ENCODE data around the gene CRHR1.

The CRHR1 gene

DNA sequence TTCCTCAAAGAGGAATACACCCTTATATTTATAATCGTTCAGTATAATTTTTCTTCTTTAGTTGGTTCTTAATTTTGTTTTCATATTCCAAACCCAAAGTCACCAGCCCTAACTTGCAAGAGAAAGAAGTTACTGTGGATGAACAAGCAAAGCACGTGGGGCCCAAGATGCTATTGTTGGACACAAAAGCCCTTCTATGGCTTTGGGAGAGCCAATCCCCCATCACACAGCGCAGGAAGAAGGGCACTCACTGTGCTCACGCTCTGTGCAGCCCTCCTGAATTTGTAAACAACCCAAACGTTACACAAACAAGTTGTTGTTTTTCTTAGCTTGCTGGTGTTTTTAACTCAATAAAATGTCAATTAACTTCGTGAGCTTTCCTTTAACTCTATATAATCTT is 83.1 kb downstream of the CRHR1 start:
- no peak overlapping the region for H2BK120ac ChIP-seq (ENCODE audit: insufficient read depth, low read length, poor library complexity)
- no peak overlapping the region for H2AFZ ChIP-seq (ENCODE audit: insufficient read depth, low read length, poor library complexity)
- H4K91ac ChIP-seq (ENCODE audit: low read depth, low read length): no peak overlapping the region
- H4K8ac ChIP-seq (ENCODE audit: low read depth, low read length): no peak overlapping the region
- peaks cover 3 to 4% of the 10 kb centered on the region in 2 experiments for H3K4me1 ChIP-seq (ENCODE audit: control insufficient read depth in 1 of 2, insufficient read depth in 2 of 2, low read length in 2 of 2)
- no peak for DNase-seq
- H3K27me3 ChIP-seq (ENCODE audit: insufficient read depth, low read length): no peaks in the 10 kb centered on the region
- H3K79me1 ChIP-seq (ENCODE audit: low read length): no peaks in the 10 kb centered on the region
- no peak overlapping the region for H2BK12ac ChIP-seq (ENCODE audit: low read length)
- H2AK5ac ChIP-seq (ENCODE audit: low read length): no peak overlapping the region
- H3K4ac ChIP-seq (ENCODE audit: low read depth, low read length): no peak overlapping the region
- WGBS (ENCODE audit: extremely low coverage, insufficient coverage, insufficient read length): no CpG with 5 or more reads among the region's 6 CpGs
- no peak overlapping the region for H3K14ac ChIP-seq (ENCODE audit: low read length)
- H3K9ac ChIP-seq (ENCODE audit: low read length): no peak overlapping the region
- H2BK5ac ChIP-seq (ENCODE audit: low read depth, low read length, poor library complexity): no peak overlapping the region
- H3K27ac ChIP-seq (ENCODE audit: low read depth, low read length): no peak overlapping the region
- no peak overlapping the region for H3K4me2 ChIP-seq (ENCODE audit: low read length)
- H3K18ac ChIP-seq (ENCODE audit: low read length): no peak overlapping the region
- no peaks in the 10 kb centered on the region for H3K36me3 ChIP-seq (ENCODE audit: control insufficient read depth in 1 of 2, insufficient read depth in 2 of 2, low read length in 2 of 2)
- H3K4me3 ChIP-seq (ENCODE audit: low read depth, low read length): no peak overlapping the region
- no peak overlapping the region for H4K12ac ChIP-seq (ENCODE audit: low read depth, low read length)
- no peaks in the 10 kb centered on the region for H3K79me2 ChIP-seq (ENCODE audit: control insufficient read depth, insufficient read depth, low read length, poor library complexity)
- no peaks in the 10 kb centered on the region for H3K9me3 ChIP-seq (ENCODE audit: insufficient read depth, low read depth, low read length)
- no peak overlapping the region for H3K23ac ChIP-seq (ENCODE audit: low read length)

DNA sequence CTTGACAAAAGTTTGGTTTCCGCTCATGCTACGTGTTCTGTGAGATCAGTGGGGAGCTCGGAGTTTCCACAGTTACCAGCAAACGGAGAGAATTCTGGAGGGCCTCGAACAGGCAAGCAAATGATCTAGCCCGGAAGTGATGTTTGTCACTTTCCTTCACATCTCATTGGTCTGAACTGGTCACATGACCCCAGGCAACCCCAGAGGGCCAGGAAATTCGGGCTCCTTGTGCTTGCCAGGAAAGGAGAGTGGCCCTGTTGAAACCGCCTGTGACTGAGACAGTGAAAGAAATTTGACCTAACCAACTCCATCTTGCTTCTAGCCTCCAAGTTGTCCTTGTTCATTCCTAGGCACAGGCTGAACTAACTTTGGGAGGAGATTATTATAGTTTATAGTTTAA is 83.6 kb downstream of the CRHR1 start:
- Histone ChIP-seq H3K36me3 (ENCODE audit: control insufficient read depth in 1 of 2, insufficient read depth in 2 of 2, low read length in 2 of 2) (no peaks in the 10 kb centered on the region), H3K18ac (ENCODE audit: low read length) (no peak overlapping the region), H2BK5ac (ENCODE audit: low read depth, low read length, poor library complexity) (no peak overlapping the region), H3K23ac (ENCODE audit: low read length) (no peak overlapping the region), H3K27me3 (ENCODE audit: insufficient read depth, low read length) (no peaks in the 10 kb centered on the region), H2BK120ac (ENCODE audit: insufficient read depth, low read length, poor library complexity) (no peak overlapping the region), H3K4me2 (ENCODE audit: low read length) (no peak overlapping the region), H2AFZ (ENCODE audit: insufficient read depth, low read length, poor library complexity) (no peak overlapping the region), H4K8ac (ENCODE audit: low read depth, low read length) (no peak overlapping the region), H2BK12ac (ENCODE audit: low read length) (no peak overlapping the region), H4K12ac (ENCODE audit: low read depth, low read length) (no peak overlapping the region), H3K79me2 (ENCODE audit: control insufficient read depth, insufficient read depth, low read length, poor library complexity) (no peaks in the 10 kb centered on the region), H2AK5ac (ENCODE audit: low read length) (no peak overlapping the region), H3K79me1 (ENCODE audit: low read length) (no peaks in the 10 kb centered on the region), H3K27ac (ENCODE audit: low read depth, low read length) (no peak overlapping the region), H3K4me1 (ENCODE audit: control insufficient read depth in 1 of 2, insufficient read depth in 2 of 2, low read length in 2 of 2) (peaks cover 3 to 4% of the 10 kb centered on the region in 2 experiments), H3K9me3 (ENCODE audit: insufficient read depth, low read depth, low read length) (no peaks in the 10 kb centered on the region), H3K4ac (ENCODE audit: low read depth, low read length) (no peak overlapping the region), H3K14ac (ENCODE audit: low read length) (no peak overlapping the region), H3K9ac (ENCODE audit: low read length) (no peak overlapping the region), H4K91ac (ENCODE audit: low read depth, low read length) (no peak overlapping the region), H3K4me3 (ENCODE audit: low read depth, low read length) (no peak overlapping the region)
- no peak for DNase-seq
- no CpG with 5 or more reads among the region's 8 CpGs for WGBS (ENCODE audit: extremely low coverage, insufficient coverage, insufficient read length)

DNA sequence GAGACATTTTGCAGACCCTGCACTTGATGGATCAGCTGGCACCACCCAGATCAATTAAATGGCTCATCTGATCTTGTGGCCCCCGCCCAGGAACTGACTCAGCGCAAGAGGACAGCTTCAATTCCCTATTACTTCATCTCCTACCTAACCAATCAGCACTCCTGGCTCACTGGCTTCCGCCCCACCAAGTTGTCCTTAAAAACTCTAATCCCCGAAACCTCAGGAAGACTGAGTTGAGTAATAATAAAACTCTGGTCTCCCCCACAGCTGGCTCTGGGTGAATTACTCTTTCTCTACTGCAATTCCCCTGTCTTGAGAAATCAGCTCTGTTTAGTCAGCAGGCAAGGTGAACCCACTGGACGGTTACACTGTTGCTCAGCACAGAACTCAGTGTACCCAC is 84.2 kb downstream of the CRHR1 start:
- no peaks in the 10 kb centered on the region for H3K79me2 ChIP-seq (ENCODE audit: control insufficient read depth, insufficient read depth, low read length, poor library complexity)
- no CpG with 5 or more reads among the region's 5 CpGs for WGBS (ENCODE audit: extremely low coverage, insufficient coverage, insufficient read length)
- no peak overlapping the region for H3K9ac ChIP-seq (ENCODE audit: low read length)
- no peak overlapping the region for H2BK5ac ChIP-seq (ENCODE audit: low read depth, low read length, poor library complexity)
- peaks cover 3 to 4% of the 10 kb centered on the region in 2 experiments for H3K4me1 ChIP-seq (ENCODE audit: control insufficient read depth in 1 of 2, insufficient read depth in 2 of 2, low read length in 2 of 2)
- H3K23ac ChIP-seq (ENCODE audit: low read length): no peak overlapping the region
- H4K12ac ChIP-seq (ENCODE audit: low read depth, low read length): no peak overlapping the region
- no peak overlapping the region for H3K14ac ChIP-seq (ENCODE audit: low read length)
- no peaks in the 10 kb centered on the region for H3K9me3 ChIP-seq (ENCODE audit: insufficient read depth, low read depth, low read length)
- H3K79me1 ChIP-seq (ENCODE audit: low read length): no peaks in the 10 kb centered on the region
- H2BK12ac ChIP-seq (ENCODE audit: low read length): no peak overlapping the region
- H3K18ac ChIP-seq (ENCODE audit: low read length): no peak overlapping the region
- no peak overlapping the region for H4K91ac ChIP-seq (ENCODE audit: low read depth, low read length)
- no peak overlapping the region for H2AFZ ChIP-seq (ENCODE audit: insufficient read depth, low read length, poor library complexity)
- no peak overlapping the region for H2BK120ac ChIP-seq (ENCODE audit: insufficient read depth, low read length, poor library complexity)
- H3K27me3 ChIP-seq (ENCODE audit: insufficient read depth, low read length): no peaks in the 10 kb centered on the region
- H3K4ac ChIP-seq (ENCODE audit: low read depth, low read length): no peak overlapping the region
- H2AK5ac ChIP-seq (ENCODE audit: low read length): no peak overlapping the region
- H3K4me2 ChIP-seq (ENCODE audit: low read length): no peak overlapping the region
- H4K8ac ChIP-seq (ENCODE audit: low read depth, low read length): no peak overlapping the region
- no peak for DNase-seq
- H3K4me3 ChIP-seq (ENCODE audit: low read depth, low read length): no peak overlapping the region
- no peak overlapping the region for H3K27ac ChIP-seq (ENCODE audit: low read depth, low read length)
- no peaks in the 10 kb centered on the region for H3K36me3 ChIP-seq (ENCODE audit: control insufficient read depth in 1 of 2, insufficient read depth in 2 of 2, low read length in 2 of 2)

DNA sequence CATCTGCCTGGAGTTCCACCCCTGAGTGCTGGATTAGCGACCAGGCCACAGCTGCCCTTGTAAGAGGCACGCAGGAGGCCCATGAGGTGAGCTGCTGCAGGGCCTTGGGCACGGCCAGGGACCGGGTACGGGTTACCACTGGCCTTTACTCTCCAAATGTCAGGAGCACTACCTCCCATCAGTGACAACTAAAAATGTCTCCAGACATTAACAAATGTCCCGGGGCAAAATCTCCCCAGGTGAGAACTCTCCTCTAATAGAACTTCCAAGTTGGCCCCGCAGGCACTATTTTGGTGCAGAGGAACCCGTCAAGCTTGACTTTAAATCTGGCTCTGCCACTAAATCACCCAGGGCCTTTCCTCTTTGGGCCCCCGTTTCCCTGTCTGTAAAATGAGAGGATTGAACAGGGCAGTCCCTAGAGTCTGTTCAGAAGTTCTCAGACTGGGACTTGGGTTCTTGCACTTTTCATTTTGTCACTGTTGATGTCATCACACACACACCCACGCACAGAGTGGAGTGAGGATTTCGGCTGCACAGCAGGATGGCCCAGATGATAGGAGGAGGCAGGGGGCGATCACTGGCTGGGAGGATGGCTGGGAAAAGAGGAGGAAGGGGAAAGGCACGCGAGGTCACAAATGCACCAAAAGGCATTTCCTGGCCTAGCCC is 85.7 kb downstream of the CRHR1 start:
- Histone ChIP-seq H3K18ac (ENCODE audit: low read length) (no peak overlapping the region), H3K4me3 (ENCODE audit: low read depth, low read length) (no peak overlapping the region), H2AFZ (ENCODE audit: insufficient read depth, low read length, poor library complexity) (no peak overlapping the region), H3K4ac (ENCODE audit: low read depth, low read length) (no peak overlapping the region), H2BK12ac (ENCODE audit: low read length) (no peak overlapping the region), H3K4me2 (ENCODE audit: low read length) (no peak overlapping the region), H2AK5ac (ENCODE audit: low read length) (no peak overlapping the region), H3K14ac (ENCODE audit: low read length) (no peak overlapping the region), H4K12ac (ENCODE audit: low read depth, low read length) (no peak overlapping the region), H4K8ac (ENCODE audit: low read depth, low read length) (no peak overlapping the region), H3K9me3 (ENCODE audit: insufficient read depth, low read depth, low read length) (no peaks in the 10 kb centered on the region), H3K79me1 (ENCODE audit: low read length) (no peaks in the 10 kb centered on the region), H3K23ac (ENCODE audit: low read length) (no peak overlapping the region), H4K91ac (ENCODE audit: low read depth, low read length) (no peak overlapping the region), H3K9ac (ENCODE audit: low read length) (no peak overlapping the region), H3K4me1 (ENCODE audit: control insufficient read depth in 1 of 2, insufficient read depth in 2 of 2, low read length in 2 of 2) (peaks cover 3 to 4% of the 10 kb centered on the region in 2 experiments), H3K79me2 (ENCODE audit: control insufficient read depth, insufficient read depth, low read length, poor library complexity) (no peaks in the 10 kb centered on the region), H3K27me3 (ENCODE audit: insufficient read depth, low read length) (no peaks in the 10 kb centered on the region), H3K27ac (ENCODE audit: low read depth, low read length) (no peak overlapping the region), H3K36me3 (ENCODE audit: control insufficient read depth in 1 of 2, insufficient read depth in 2 of 2, low read length in 2 of 2) (no peaks in the 10 kb centered on the region), H2BK120ac (ENCODE audit: insufficient read depth, low read length, poor library complexity) (no peak overlapping the region), H2BK5ac (ENCODE audit: low read depth, low read length, poor library complexity) (no peak overlapping the region)
- DNase-seq: peak in 1 of 2 donors; percentile 52
- WGBS (ENCODE audit: extremely low coverage, insufficient coverage, insufficient read length): no CpG with 5 or more reads among the region's 14 CpGs

All from trophoblast cell (in vitro differentiated cells and primary cell).